NCI-H69 (cell line): ENCODE results near the gene UBN1.

ENCODE experiments used
- DNase-seq: peaks from one replicate; lab custom pipeline; 2025; lab: John Stamatoyannopoulos, UW

Gene UBN1

GRCh38 chr16:4846901-4847773, at the start of gene UBN1, which contains the start of gene GLYR1:
Gene UBN1, plus strand, starts transcription at chr16:4847481. Its CDS starts 5,437 bp downstream, at chr16:4852918.
Gene GLYR1, minus strand, starts transcription at chr16:4847288. Its CDS starts 23 bp downstream, at chr16:4847265.
- peak; percentile 99 for DNase-seq

GRCh38 chr16:4797805-4798252, 49.5 kb upstream of the UBN1 start:
- DNase-seq, result no peak

GRCh38 chr16:4798456-4798855, 48.8 kb upstream of the UBN1 start:
- no peak for DNase-seq

- no peak for DNase-seq
Measured at GRCh38 chr16:4799171-4799855, 48.0 kb upstream of the UBN1 start.

- DNase-seq, result peak; percentile 44
Measured at GRCh38 chr16:4800290-4801041, 46.8 kb upstream of the UBN1 start.

- no peak for DNase-seq
Measured at GRCh38 chr16:4801051-4801961, 46.0 kb upstream of the UBN1 start.

- peak; percentile 94 for DNase-seq
Measured at GRCh38 chr16:4801962-4802658, 45.2 kb upstream of the UBN1 start, which contains the start of gene ROGDI. Gene ROGDI, minus strand, starts transcription at chr16:4802633. Its CDS starts 62 bp downstream, at chr16:4802571.

- DNase-seq, result peak; percentile 99
Measured at GRCh38 chr16:4802659-4803287, 44.5 kb upstream of the UBN1 start.

- no peak for DNase-seq
Measured at GRCh38 chr16:4803401-4803844, 43.9 kb upstream of the UBN1 start.

- DNase-seq, result no peak
Measured at GRCh38 chr16:4803898-4804762, 43.2 kb upstream of the UBN1 start.

GRCh38 chr16:4805231-4805630, 42.0 kb upstream of the UBN1 start:
- no peak for DNase-seq

- no peak for DNase-seq
Measured at GRCh38 chr16:4806280-4806679, 41.0 kb upstream of the UBN1 start.

GRCh38 chr16:4811242-4811641, 36.0 kb upstream of the UBN1 start:
- no peak for DNase-seq

GRCh38 chr16:4811773-4812172, 35.5 kb upstream of the UBN1 start:
- DNase-seq, result no peak

GRCh38 chr16:4813251-4814003, 33.9 kb upstream of the UBN1 start:
- DNase-seq, result no peak

- DNase-seq, result no peak
Measured at GRCh38 chr16:4814046-4814445, 33.2 kb upstream of the UBN1 start.

GRCh38 chr16:4814542-4815173, 32.6 kb upstream of the UBN1 start:
- no peak for DNase-seq

- DNase-seq, result no peak
Measured at GRCh38 chr16:4820652-4821051, 26.6 kb upstream of the UBN1 start.
